ENCODE measurements around the gene ZNF90. TPM values are rescaled to one million over a fixed set of nuclear protein-coding genes. Genes with fewer than 3 reads are reported as not detected.

ZNF90 gene
- 40.4 and 51.2 TPM in 2 replicates for total RNA-seq (ENCODE audit: low replicate concordance)

- Histone ChIP-seq H2AFZ (replicated peaks) (peak within 1 kb of the TSS; percentile 61), H3K36me3 (no peaks in the 10 kb centered on the region), H3K27ac (peak within 1 kb of the TSS; percentile 93), H3K4me3 (peak within 1 kb of the TSS; percentile 80), H3K79me2 (ENCODE audit: low read depth) (peaks cover 50% of the 10 kb centered on the region), H3K9ac (peak within 1 kb of the TSS; percentile 76), H3K27me3 (no peaks in the 10 kb centered on the region), H3K4me2 (peak within 1 kb of the TSS; percentile 83), H4K20me1 (ENCODE audit: low read depth) (peaks cover 30% of the 10 kb centered on the region), H3K4me1 (peaks cover 38% of the 10 kb centered on the region), H3K9me3 (ENCODE audit: low read depth) (no peaks in the 10 kb centered on the region), H3F3A (ENCODE audit: low read depth) (peaks cover 25% of the 10 kb centered on the region)
- peak; percentile 98 for DNase-seq (ENCODE audit: low spot score)
- peaks cover 8% of the 10 kb centered on the region for H3K27me3 Mint-ChIP-seq (ENCODE audit: insufficient read depth, low read depth)
- peaks cover 4% of the 10 kb centered on the region for H3K4me1 Mint-ChIP-seq
- peak within 1 kb of the TSS; percentile 95 for H3K4me3 Mint-ChIP-seq
- peaks cover 63% of the 10 kb centered on the region for H3K9me3 Mint-ChIP-seq
- peak within 1 kb of the TSS; percentile 72 for H3K27ac Mint-ChIP-seq
- H3K36me3 Mint-ChIP-seq = peaks cover 36% of the 10 kb centered on the region
- TF ChIP-seq EZH2 (IDR thresholded peaks at IDR 0.05) (no peak), CTCF (IDR thresholded peaks at IDR 0.05) (peak; percentile 21), EZH2phosphoT487 (IDR thresholded peaks at IDR 0.05) (no peak)
Measured at GRCh38 chr19:20077791-20078463, at the start of gene ZNF90. ZNF90 (plus strand) TSS chr19:20078000; CDS start chr19:20078133, 133 bp downstream.

GRCh38 chr19:20028611-20029010, 49.2 kb upstream of the ZNF90 start:
- Histone ChIP-seq H3K4me1 (no peaks in the 10 kb centered on the region), H3K36me3 (peaks cover 7% of the 10 kb centered on the region), H3K79me2 (ENCODE audit: low read depth) (peaks cover 67% of the 10 kb centered on the region), H3K4me2 (no peak overlapping the region), H4K20me1 (ENCODE audit: low read depth) (no peaks in the 10 kb centered on the region), H3K27me3 (no peaks in the 10 kb centered on the region), H3K4me3 (no peak overlapping the region), H3K9me3 (ENCODE audit: low read depth) (no peaks in the 10 kb centered on the region), H3F3A (ENCODE audit: low read depth) (no peaks in the 10 kb centered on the region), H3K27ac (no peak overlapping the region), H2AFZ (replicated peaks) (no peak overlapping the region), H3K9ac (no peak overlapping the region)
- Mint-ChIP-seq H3K27me3 (ENCODE audit: insufficient read depth, low read depth) (no peaks in the 10 kb centered on the region), H3K27ac (no peak overlapping the region), H3K36me3 (peaks cover 69% of the 10 kb centered on the region), H3K9me3 (peaks cover 73% of the 10 kb centered on the region), H3K4me1 (no peaks in the 10 kb centered on the region), H3K4me3 (no peak overlapping the region)
- DNase-seq (ENCODE audit: low spot score) = no peak
- no peak for TF ChIP-seq EZH2phosphoT487 (IDR thresholded peaks at IDR 0.05)
- no peak for TF ChIP-seq CTCF (IDR thresholded peaks at IDR 0.05)
- TF ChIP-seq EZH2 (IDR thresholded peaks at IDR 0.05) = no peak

GRCh38 chr19:20035935-20036334, 41.9 kb upstream of the ZNF90 start:
- H3K4me1 ChIP-seq = peaks cover 9% of the 10 kb centered on the region
- no peaks in the 10 kb centered on the region for H3K27me3 Mint-ChIP-seq (ENCODE audit: insufficient read depth, low read depth)

More at GRCh38 chr19:20035935-20036334, 41.9 kb upstream of the ZNF90 start:
- H3K27ac ChIP-seq = no peak overlapping the region
- no peak overlapping the region for H2AFZ ChIP-seq (replicated peaks)
- no peak overlapping the region for H3K27ac Mint-ChIP-seq
- H3K36me3 Mint-ChIP-seq = peaks cover 53% of the 10 kb centered on the region
- no peaks in the 10 kb centered on the region for H3K27me3 ChIP-seq
- H3K79me2 ChIP-seq (ENCODE audit: low read depth) = peaks cover 76% of the 10 kb centered on the region
- no peak for TF ChIP-seq EZH2phosphoT487 (IDR thresholded peaks at IDR 0.05)
- TF ChIP-seq EZH2 (IDR thresholded peaks at IDR 0.05) = no peak
- TF ChIP-seq CTCF (IDR thresholded peaks at IDR 0.05) = no peak
- no peak overlapping the region for H3K4me3 ChIP-seq
- H3K36me3 ChIP-seq = no peaks in the 10 kb centered on the region
- H3K9me3 Mint-ChIP-seq = peaks cover 63% of the 10 kb centered on the region
- H4K20me1 ChIP-seq (ENCODE audit: low read depth) = peaks cover 13% of the 10 kb centered on the region
- peaks cover 11% of the 10 kb centered on the region for H3K4me1 Mint-ChIP-seq
- no peak for DNase-seq (ENCODE audit: low spot score)
- no peak overlapping the region for H3K4me3 Mint-ChIP-seq
- H3F3A ChIP-seq (ENCODE audit: low read depth) = peaks cover 13% of the 10 kb centered on the region
- H3K9ac ChIP-seq = no peak overlapping the region
- H3K4me2 ChIP-seq = no peak overlapping the region
- no peaks in the 10 kb centered on the region for H3K9me3 ChIP-seq (ENCODE audit: low read depth)

Data from neural progenitor cell (in vitro differentiated cells).